Smooth muscle cell (in vitro differentiated cells): ENCODE data around the gene FUOM. TPM values are rescaled to one million over a fixed set of nuclear protein-coding genes. Genes with fewer than 3 reads are reported as not detected.

Source experiments
- DNase-seq: peaks from one replicate; lab custom pipeline; 2025; ENCODE audit not compliant: unreplicated experiment; lab: John Stamatoyannopoulos, UW
- H2AFZ ChIP-seq: fragments of 200-600 bp; sonication (generic); 2 replicates; pipeline ENCODE4 v1.6.0; 2016; ENCODE audit warnings: antibody characterized with exemption, low read depth, mild to moderate bottlenecking
- H3F3A ChIP-seq: fragments of 200-600 bp; sonication (generic); 2 replicates; pipeline ENCODE4 v1.6.0; 2017; ENCODE audit warnings: antibody characterized with exemption, low read depth
- H3K27ac ChIP-seq: fragments of 200-600 bp; sonication (generic); 2 replicates; pipeline ENCODE4 v1.5.1; 2016; ENCODE audit warnings: low read depth, mild to moderate bottlenecking
- H3K27me3 ChIP-seq: fragments of 200-600 bp; sonication (generic); 2 replicates; pipeline ENCODE4 v1.6.1; 2016; ENCODE audit warnings: low read depth, mild to moderate bottlenecking
- H3K36me3 ChIP-seq: fragments of 200-600 bp; sonication (generic); 2 replicates; pipeline ENCODE4 v1.5.1; 2016; ENCODE audit warnings: low read depth
- H3K4me1 ChIP-seq: fragments of 200-600 bp; sonication (generic); 2 replicates; pipeline ENCODE4 v1.5.1; 2016; ENCODE audit warnings: low read depth
- H3K4me2 ChIP-seq: fragments of 200-600 bp; sonication (generic); 2 replicates; pipeline ENCODE4 v1.6.0; 2016; ENCODE audit warnings: mild to moderate bottlenecking
- H3K4me3 ChIP-seq: fragments of 200-600 bp; sonication (generic); 2 replicates; pipeline ENCODE4 v1.5.1; 2016; ENCODE audit warnings: mild to moderate bottlenecking
- H3K79me2 ChIP-seq: fragments of 200-600 bp; sonication (generic); 2 replicates; pipeline ENCODE4 v1.6.0; 2016; ENCODE audit warnings: low read depth, mild to moderate bottlenecking
- H3K9ac ChIP-seq: fragments of 200-600 bp; sonication (generic); 2 replicates; pipeline ENCODE4 v1.6.0; 2016; ENCODE audit warnings: low read depth
- H3K9me3 ChIP-seq: fragments of 200-600 bp; sonication (generic); replicated peaks from 2 replicates; pipeline ENCODE4 v1.5.1; 2016; ENCODE audit warnings: low read depth
- H4K20me1 ChIP-seq: fragments of 200-600 bp; sonication (generic); 2 replicates; pipeline ENCODE4 v1.6.0; 2016; ENCODE audit warnings: low read depth
- CTCF ChIP-seq: fragments of 200-600 bp; sonication (generic); IDR thresholded peaks from 2 replicates; pipeline ENCODE4 v1.5.1; 2017; ENCODE audit warnings: borderline replicate concordance, mild to moderate bottlenecking, antibody characterized with exemption; ENCODE audit not compliant: insufficient read depth, poor library complexity, severe bottlenecking
- WGBS: methylation state at CpG from one replicate; pipeline ENCODE4 v1.1.7; 2016; ENCODE audit warnings: low lambda C conversion rate; 5-methylcytosine and 5-hydroxymethylcytosine counted together
- microRNA-seq: library from miRNA; unstranded; fragments of <30 nt; microRNA quantifications from one replicate; pipeline ENCODE4, GENCODE V29; 2016; ENCODE audit warnings: borderline number of aligned reads
- polyA plus RNA-seq: library from polyadenylated mRNA; unstranded; fragments of >200 nt; fragmentation: Nextera tagmentation; extraction: Ambion mirVana; gene quantifications from 2 replicates; pipeline ENCODE4 v1.2.1, GENCODE V29; 2016
- small RNA-seq: library from RNA; depleted of rRNA; stranded (forward); fragments of <200 nt; gene quantifications from one replicate; pipeline ENCODE3, GENCODE V24; 2014
- total RNA-seq: library from RNA; depleted of rRNA; stranded (reverse); fragments of >200 nt; gene quantifications from 2 replicates; pipeline ENCODE4 v1.2.3, GENCODE V29; 2014

The FUOM gene
- total and polyA plus RNA-seq, 2 experiments from 2014 or later: 19.5 to 46.7 TPM

GRCh38 chr10:133306097-133306476, 51.7 kb downstream of the FUOM start:
- no peaks in the 10 kb centered on the region for H3K27me3 ChIP-seq
- H3K9me3 ChIP-seq: no peaks in the 10 kb centered on the region
- H2AFZ ChIP-seq: no peak overlapping the region
- no peak overlapping the region for H3K27ac ChIP-seq
- TF ChIP-seq CTCF: no peak
- H3K36me3 ChIP-seq: no peaks in the 10 kb centered on the region
- H3K4me1 ChIP-seq: peaks cover 6% of the 10 kb centered on the region
- peaks cover 70% of the 10 kb centered on the region for H4K20me1 ChIP-seq
- no peak overlapping the region for H3K9ac ChIP-seq
- H3K79me2 ChIP-seq: peaks cover 61% of the 10 kb centered on the region
- no peak overlapping the region for H3K4me2 ChIP-seq
- H3K4me3 ChIP-seq: no peak overlapping the region
- no peaks in the 10 kb centered on the region for H3F3A ChIP-seq
- no peak for DNase-seq
- WGBS: 97% methylated on average over 5 of the region's 5 CpGs

Small RNA genes within 50 kb of the gene (microRNA-seq; reads per million reads assigned to microRNA genes)
- not detected for gene MIR3944

Small RNA genes within 50 kb of the gene (small RNA-seq; reads per million reads assigned to genes)
- 0.13 reads per million for gene AL360181.4
- 0.26 reads per million, percentile 2 among the genes with 10 or more reads in this experiment for gene BANF1P2
- gene MIR3944: not detected

Other genes with a start within 250 kb of the FUOM start
- gene KNDC1, start 197.8 kb downstream of the FUOM start, total RNA-seq: 1.8 and 2.3 TPM in 2 replicates
- 3.1 and 3.4 TPM in 2 replicates for gene KNDC1, start 197.8 kb downstream of the FUOM start, polyA plus RNA-seq
- not detected in 2 replicates for gene UTF1, start 127.8 kb downstream of the FUOM start, total RNA-seq
- not detected in 2 replicates for gene UTF1, start 127.8 kb downstream of the FUOM start, polyA plus RNA-seq
- not detected in 2 replicates for gene VENTX, start 120.2 kb downstream of the FUOM start, total RNA-seq
- 0.33 TPM in 1 of 2 replicates, not detected in the other for gene VENTX, start 120.2 kb downstream of the FUOM start, polyA plus RNA-seq
- gene ADAM8, start 81.2 kb downstream of the FUOM start, total RNA-seq: 0.36 and 0.85 TPM in 2 replicates
- gene ADAM8, start 81.2 kb downstream of the FUOM start, polyA plus RNA-seq: 0.70 and 0.96 TPM in 2 replicates
- gene TUBGCP2, start 49.1 kb downstream of the FUOM start, total RNA-seq: 39.5 and 48.5 TPM in 2 replicates
- 40.5 and 47.0 TPM in 2 replicates for gene TUBGCP2, start 49.1 kb downstream of the FUOM start, polyA plus RNA-seq
- 15.3 and 20.0 TPM in 2 replicates for gene ZNF511, start 49.1 kb downstream of the FUOM start, total RNA-seq
- gene ZNF511, start 49.1 kb downstream of the FUOM start, polyA plus RNA-seq: 52.3 and 70.2 TPM in 2 replicates
- gene CALY, start 21.1 kb downstream of the FUOM start, total RNA-seq: 2.4 and 7.8 TPM in 2 replicates
- 9.4 and 10.1 TPM in 2 replicates for gene CALY, start 21.1 kb downstream of the FUOM start, polyA plus RNA-seq
- gene PRAP1, start 10.6 kb downstream of the FUOM start, total RNA-seq: not detected in 2 replicates
- 0.27 and 1.4 TPM in 2 replicates for gene PRAP1, start 10.6 kb downstream of the FUOM start, polyA plus RNA-seq
- 63.2 and 63.8 TPM in 2 replicates for gene ECHS1, start 15.3 kb upstream of the FUOM start, total RNA-seq
- 112 and 113 TPM in 2 replicates for gene ECHS1, start 15.3 kb upstream of the FUOM start, polyA plus RNA-seq
- gene PAOX, start 21.2 kb upstream of the FUOM start, total RNA-seq: 1.9 and 3.3 TPM in 2 replicates
- gene PAOX, start 21.2 kb upstream of the FUOM start, polyA plus RNA-seq: 7.0 and 7.1 TPM in 2 replicates
- 20.6 and 31.6 TPM in 2 replicates for gene MTG1, start 36.1 kb upstream of the FUOM start, total RNA-seq
- gene MTG1, start 36.1 kb upstream of the FUOM start, polyA plus RNA-seq: 53.5 and 70.0 TPM in 2 replicates
- gene SPRN, start 66.6 kb upstream of the FUOM start, total RNA-seq: 0.09 and 0.13 TPM in 2 replicates
- 0.56 and 1.00 TPM in 2 replicates for gene SPRN, start 66.6 kb upstream of the FUOM start, polyA plus RNA-seq
- gene SCART1, start 95.9 kb upstream of the FUOM start, total RNA-seq: 1.1 and 2.2 TPM in 2 replicates
- gene SCART1, start 95.9 kb upstream of the FUOM start, polyA plus RNA-seq: 0.45 and 1.7 TPM in 2 replicates
- 3.1 and 10.8 TPM in 2 replicates for gene CYP2E1, start 169.3 kb upstream of the FUOM start, total RNA-seq
- 1.1 and 1.3 TPM in 2 replicates for gene CYP2E1, start 169.3 kb upstream of the FUOM start, polyA plus RNA-seq
- not detected in 2 replicates for gene SYCE1, start 207.6 kb upstream of the FUOM start, total RNA-seq
- 0.13 and 0.28 TPM in 2 replicates for gene SYCE1, start 207.6 kb upstream of the FUOM start, polyA plus RNA-seq